HG03571 (cell line): ENCODE results near the gene CACTIN.
"Not testable (repeated sequence)": the region's sequence is repeated elsewhere in the genome, so short reads cannot be mapped to it uniquely, and the experiment has no call there.

Source experiments
- ATAC-seq: cut with Tn5 transposase; IDR thresholded peaks from one replicate; pipeline ENCODE4 v1.9.1; 2021; ENCODE audit not compliant: unreplicated experiment

Gene CACTIN

GRCh38 chr19:3572132-3572854, 54.3 kb downstream of the CACTIN start:
- ATAC-seq = peak; percentile 86

GRCh38 chr19:3570606-3571011, 56.0 kb downstream of the CACTIN start:
- ATAC-seq = no peak

- not testable (repeated sequence) for ATAC-seq
These were observed 56.5 kb downstream of the CACTIN start for GRCh38 chr19:3570042-3570441.

GRCh38 chr19:3565139-3565538, 61.5 kb downstream of the CACTIN start:
- no peak for ATAC-seq

GRCh38 chr19:3563709-3564524, 62.7 kb downstream of the CACTIN start:
- no peak for ATAC-seq
